Superior temporal gyrus (tissue), 1 donor: ENCODE measurements around the gene ACSS2.

Experiments
- DNase-seq: peaks from one replicate; pipeline ENCODE4 v3.0.0-alpha.2; 2016; ENCODE audit errors: extremely low spot score

The ACSS2 gene, protein sequence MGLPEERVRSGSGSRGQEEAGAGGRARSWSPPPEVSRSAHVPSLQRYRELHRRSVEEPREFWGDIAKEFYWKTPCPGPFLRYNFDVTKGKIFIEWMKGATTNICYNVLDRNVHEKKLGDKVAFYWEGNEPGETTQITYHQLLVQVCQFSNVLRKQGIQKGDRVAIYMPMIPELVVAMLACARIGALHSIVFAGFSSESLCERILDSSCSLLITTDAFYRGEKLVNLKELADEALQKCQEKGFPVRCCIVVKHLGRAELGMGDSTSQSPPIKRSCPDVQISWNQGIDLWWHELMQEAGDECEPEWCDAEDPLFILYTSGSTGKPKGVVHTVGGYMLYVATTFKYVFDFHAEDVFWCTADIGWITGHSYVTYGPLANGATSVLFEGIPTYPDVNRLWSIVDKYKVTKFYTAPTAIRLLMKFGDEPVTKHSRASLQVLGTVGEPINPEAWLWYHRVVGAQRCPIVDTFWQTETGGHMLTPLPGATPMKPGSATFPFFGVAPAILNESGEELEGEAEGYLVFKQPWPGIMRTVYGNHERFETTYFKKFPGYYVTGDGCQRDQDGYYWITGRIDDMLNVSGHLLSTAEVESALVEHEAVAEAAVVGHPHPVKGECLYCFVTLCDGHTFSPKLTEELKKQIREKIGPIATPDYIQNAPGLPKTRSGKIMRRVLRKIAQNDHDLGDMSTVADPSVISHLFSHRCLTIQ

DNA sequence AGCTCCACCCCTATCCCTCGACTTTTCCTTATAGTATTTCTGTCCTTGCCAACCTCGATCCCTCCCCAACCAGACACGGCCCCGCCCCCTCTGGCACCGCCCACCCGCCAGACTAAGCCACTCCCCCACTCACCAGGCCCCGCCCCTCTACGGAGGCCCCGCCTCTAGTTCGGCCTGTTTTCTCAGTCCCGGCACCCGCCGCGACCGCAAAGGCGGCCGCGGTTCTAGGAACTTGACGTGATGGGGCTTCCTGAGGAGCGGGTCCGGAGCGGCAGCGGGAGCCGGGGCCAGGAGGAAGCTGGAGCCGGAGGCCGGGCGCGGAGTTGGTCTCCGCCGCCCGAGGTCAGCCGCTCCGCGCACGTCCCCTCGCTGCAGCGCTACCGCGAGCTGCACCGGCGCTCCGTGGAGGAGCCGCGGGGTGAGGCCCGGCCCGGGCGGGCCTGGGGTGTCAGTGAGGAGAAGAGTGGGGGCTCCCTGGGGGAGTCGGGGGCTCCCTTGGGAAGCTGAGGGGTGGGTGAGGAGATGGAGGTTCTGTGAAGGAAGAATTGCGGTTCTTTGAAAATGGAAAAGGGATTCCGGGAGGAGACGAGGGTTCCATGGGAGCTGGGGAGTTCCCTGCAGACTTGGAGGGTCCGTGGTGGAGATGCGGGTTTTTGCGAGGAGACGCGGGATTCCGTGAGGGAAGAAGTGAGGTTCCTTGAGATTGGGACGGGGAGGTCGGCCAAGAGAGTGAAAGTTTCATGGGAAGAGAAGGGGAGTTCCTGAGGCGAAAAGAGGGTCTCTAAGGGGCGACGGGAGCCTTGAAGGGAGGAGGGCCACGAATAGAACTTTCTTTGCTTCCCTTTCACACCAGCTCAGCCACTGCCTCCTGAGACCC lies at the start of gene ACSS2:
Gene ACSS2, plus strand, starts transcription at position 207 of the 877 bp plus-strand sequence. Its CDS starts 34 bp downstream, at position 241.
- no peak for DNase-seq

- DNase-seq = no peak
Measured at GRCh38 chr20:34829191-34829590, 47.2 kb upstream of the ACSS2 start.

GRCh38 chr20:34831936-34832335 lies 44.5 kb upstream of the ACSS2 start:
- no peak for DNase-seq

DNA sequence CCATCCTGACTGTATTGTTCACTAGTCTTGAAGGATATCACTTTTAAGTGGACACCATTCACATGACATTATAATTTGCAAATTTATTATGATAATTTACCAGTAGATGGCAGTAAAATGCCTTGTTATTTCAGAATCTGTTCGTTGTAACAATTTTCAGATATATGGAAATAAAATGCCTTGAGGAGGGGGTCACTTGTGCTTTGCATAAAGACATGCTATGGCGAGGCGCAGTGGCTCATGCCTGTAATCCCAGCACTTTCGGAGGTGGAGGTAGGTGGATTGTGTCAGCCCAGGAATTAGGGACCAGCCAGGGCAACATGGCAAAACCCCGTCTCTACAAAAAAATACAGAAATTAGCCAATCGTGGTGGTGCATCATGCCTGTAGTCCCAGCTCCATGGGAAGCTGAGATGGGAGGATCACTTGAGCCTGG lies 41.9 kb upstream of the ACSS2 start:
- peak; percentile 85 for DNase-seq

DNA sequence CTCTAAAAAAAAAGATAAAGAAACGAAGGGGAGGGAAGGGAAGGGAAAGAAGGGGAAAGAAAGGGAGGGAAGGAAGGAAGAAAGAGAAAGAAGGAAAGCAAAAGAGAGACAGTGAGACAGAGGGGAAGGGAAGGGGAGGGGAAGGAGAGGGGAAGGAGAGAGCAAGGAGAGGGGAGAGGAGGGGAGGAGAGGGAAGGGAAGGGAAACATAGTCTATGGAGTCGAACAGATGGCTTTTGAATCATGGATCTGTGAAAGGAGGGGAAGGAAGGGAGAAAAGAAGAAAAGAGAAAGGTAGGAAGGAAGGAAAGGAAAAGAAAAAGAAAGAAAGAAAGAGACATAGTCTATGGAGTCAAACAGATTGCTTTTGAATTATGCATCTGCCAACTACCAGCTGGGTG lies 34.3 kb upstream of the ACSS2 start:
- DNase-seq = no peak

GRCh38 chr20:34843421-34843820 lies 33.0 kb upstream of the ACSS2 start:
- no peak for DNase-seq

DNA sequence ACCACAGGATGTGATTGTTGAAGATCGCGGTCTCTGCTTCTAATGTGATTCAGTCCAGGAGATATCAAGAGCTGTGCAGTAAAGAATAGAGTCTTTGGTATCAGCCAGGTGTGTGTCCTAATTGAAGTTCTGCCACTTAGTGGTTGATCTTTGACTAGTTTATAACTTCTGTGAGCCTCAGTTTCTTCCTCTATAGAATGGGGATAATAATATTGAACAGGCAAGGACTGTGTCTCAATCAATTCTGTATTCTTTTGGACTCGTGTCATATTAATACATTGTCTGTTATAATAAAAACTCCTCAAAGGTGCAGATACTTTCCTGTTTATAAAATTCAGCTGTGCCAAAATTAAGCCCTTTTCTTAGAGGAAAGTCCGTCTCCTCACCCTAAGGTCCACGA lies 27.8 kb upstream of the ACSS2 start:
- DNase-seq = no peak

- DNase-seq = no peak
Measured at GRCh38 chr20:34849778-34850177, 26.6 kb upstream of the ACSS2 start.

DNA sequence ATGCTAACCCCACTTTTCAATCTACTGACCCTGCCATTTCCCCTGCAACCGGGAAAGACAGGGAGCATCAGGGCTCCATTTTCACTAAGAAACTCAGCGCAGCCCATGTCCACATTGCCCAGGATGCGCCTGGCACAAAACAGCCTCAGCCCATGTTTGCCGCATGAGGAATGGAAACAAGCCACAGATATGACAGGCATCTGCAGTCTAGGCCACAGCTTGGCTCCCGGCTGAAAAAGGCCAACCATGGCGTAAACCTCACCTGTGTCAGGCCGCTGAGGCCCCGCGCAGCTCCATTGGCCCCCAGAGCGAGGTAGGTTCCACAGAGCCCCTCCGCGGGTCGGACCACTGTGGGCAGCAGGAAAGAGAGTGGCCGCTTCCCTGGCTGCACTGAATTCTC lies 25.4 kb upstream of the ACSS2 start:
- DNase-seq = no peak

DNA sequence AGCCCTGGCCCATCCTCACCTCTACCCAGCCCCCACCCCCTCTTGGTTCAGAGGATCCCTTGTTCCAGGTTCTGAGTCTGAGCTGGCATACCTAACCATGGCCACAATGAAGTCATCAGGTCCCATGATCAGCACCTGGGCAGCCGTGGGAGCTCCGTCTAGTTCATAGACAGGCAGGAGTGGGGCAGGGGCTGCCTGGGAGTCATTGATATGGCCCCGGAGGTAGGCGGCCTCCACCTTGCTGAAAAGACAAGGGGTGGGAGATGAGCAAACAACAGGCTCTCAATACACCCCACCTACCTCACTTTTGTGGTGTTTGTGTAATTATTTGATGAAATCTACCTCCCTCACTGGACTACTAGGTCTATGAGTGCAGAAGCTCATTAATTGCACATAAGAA lies 24.1 kb upstream of the ACSS2 start:
- DNase-seq = no peak

DNA sequence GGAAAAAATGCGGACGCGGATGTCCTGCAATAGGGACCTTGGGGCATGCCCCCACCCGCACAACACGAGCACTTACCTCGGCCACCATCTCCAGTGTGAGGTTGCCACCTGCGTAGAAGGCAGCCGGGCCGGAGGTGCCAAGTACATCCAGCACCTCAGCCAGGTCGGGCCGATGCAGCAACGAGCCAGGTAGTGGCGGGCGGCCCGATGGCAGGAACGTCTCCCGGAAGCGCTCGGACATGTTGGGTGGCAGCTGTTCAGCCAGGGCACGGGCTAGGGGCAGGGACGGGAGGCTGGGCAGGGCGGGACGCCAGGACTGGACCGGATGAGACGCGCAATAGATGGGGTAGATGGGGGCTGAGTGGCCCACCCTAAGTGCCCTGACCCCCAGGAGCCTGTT lies 17.0 kb upstream of the ACSS2 start:
- DNase-seq = no peak

- DNase-seq = no peak
Measured at GRCh38 chr20:34859826-34860545, 16.4 kb upstream of the ACSS2 start.

DNA sequence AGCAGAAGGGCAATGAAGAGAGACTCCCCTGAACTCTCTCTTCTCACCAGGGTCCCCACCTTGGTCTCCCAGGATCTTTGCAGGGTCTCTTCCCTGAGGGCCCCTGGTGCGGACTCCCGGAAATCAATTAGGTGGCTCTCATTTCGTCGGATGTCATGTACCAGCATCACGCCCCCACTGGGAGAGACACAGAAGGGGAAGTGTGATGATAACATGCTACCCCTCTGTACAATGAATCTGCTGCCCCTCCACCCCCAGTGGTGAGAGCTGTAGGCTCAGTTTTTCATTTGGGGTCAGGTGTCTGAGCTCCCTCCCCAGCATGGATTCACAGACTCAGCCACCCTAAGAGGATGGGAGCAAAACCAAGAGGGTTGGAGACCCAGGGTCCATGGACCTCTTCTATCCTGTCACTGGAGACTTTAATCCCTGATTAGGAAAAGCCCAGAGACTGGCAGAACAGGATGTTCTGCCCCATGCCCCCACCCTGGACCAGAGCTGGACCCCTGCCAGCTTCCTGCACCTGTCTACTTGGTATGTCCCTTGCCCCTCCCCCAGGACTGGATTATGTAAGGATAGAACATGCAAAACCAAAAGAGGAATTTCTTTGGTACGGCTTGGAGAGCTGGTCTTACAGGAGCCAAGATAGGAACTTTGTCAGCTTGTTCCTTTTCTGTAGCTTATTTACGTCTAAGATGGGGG lies 14.9 kb upstream of the ACSS2 start:
- DNase-seq = no peak

- DNase-seq = no peak
Measured at GRCh38 chr20:34862724-34863123, 13.7 kb upstream of the ACSS2 start.

- DNase-seq = no peak
Measured at GRCh38 chr20:34863421-34863965, 12.9 kb upstream of the ACSS2 start.

DNA sequence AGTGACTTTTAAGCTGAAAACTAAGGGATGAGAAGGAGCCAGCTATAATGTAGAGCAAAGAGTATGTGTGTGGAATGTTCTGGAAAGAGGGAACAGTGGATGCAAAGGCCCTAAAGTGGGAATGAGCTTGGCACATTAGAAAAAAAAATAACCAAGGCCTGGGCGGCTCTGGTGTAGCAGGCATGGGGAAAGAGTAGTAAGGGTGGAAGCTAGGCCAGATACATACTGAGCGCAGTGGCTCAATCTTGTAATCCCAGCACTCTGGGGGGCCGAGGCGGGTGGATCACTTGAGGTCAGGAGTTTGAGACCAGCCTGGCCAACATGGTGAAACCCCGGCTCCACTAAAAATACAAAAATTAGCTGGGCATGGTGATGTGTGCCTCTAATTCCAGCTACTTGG lies 12.2 kb upstream of the ACSS2 start:
- no peak for DNase-seq

DNA sequence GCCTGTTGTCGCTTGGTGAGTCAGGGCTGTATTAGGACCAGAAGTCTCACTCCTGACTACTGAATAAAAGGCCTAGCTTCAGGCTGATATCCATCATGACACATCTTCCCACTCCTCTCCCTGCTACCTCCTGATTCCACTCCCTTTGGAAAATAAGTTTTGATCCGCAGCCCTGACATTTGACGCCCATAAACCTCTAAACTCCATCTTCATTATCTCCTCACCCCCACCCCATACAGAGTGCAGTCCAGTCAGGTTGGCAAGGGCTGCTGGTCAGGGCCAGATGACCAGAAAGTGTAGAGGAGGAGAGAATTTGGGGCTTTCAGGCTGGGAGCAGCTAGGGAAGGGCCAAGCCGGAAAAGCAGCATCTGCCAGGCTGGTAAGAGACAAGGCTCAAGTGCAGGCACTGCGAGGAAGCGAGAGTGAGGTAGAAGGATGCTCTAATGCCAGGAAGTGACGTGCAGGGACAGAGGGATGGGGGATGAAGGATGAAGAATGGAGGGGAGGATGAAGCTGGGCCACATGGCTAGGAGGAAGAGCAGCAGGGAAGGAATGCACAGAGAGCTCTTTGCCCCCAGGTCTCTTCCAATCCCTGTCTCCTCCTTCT lies 5.0 kb upstream of the ACSS2 start:
- peak; percentile 61 for DNase-seq

GRCh38 chr20:34871966-34872621 lies 4.3 kb upstream of the ACSS2 start:
- DNase-seq = peak; percentile 34

DNA sequence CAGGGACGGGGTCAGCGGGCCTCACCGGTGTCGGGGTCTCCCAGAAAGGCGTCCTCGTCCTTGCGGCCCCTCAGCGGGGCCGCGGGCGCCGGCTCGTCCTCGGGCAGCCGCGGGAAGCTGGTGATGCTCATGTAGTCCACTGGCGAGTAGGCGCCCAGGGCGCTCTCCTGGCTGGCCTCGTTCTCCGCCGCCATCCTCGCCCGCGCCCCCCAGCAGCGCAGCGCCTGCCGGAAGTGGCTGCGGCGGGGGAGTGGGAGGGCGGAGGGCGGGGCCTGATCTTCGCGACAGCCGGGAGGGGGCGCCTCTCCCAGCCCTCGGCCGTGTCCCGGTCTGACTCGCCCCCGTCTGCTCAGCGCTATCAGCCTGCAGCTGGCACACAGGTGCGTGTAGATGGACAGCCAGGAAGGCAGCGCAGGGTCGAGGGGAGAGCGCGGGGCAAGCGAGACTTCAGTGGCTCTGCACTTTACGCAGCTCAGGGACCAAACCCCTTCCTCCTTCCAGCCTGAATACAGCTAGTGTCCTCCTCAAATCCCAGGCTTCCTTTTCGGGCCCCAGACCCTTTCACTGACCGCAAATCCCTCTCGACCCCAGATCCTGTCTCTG lies 3.7 kb upstream of the ACSS2 start, which contains the start of gene GGT7:
Gene GGT7, minus strand, starts transcription at position 235 of the 603 bp plus-strand sequence. Its CDS starts 41 bp downstream, at position 194.
- DNase-seq = peak; percentile 81
